Esophagus (tissue), 2 donors: ENCODE data around the gene PCNX2. TPM values are rescaled to one million over a fixed set of nuclear protein-coding genes. Genes with fewer than 3 reads are reported as not detected.
"Not testable (repeated sequence)": the region's sequence is repeated elsewhere in the genome, so short reads cannot be mapped to it uniquely, and the experiment has no call there.

ENCODE experiments used
- H3K27ac ChIP-seq, 2 donors: one replicate each; pipeline ENCODE4 v1.5.1; 2013; ENCODE audit warnings: low read depth in 2 of 2, mild to moderate bottlenecking in 2 of 2, inconsistent platforms in 1 of 2, low read length in 1 of 2, moderate library complexity in 1 of 2
- H3K27me3 ChIP-seq, 2 donors: one replicate each; pipeline ENCODE4 v1.6.1; 2013; ENCODE audit warnings: low read length in 2 of 2, control low read depth in 1 of 2, mild to moderate bottlenecking in 1 of 2; ENCODE audit not compliant: insufficient read depth in 2 of 2, control insufficient read depth in 1 of 2
- H3K36me3 ChIP-seq, 2 donors: one replicate each; pipeline ENCODE4 v1.6.1; 2013; ENCODE audit warnings: low read length in 1 of 2; ENCODE audit not compliant: control insufficient read depth in 2 of 2, insufficient read depth in 2 of 2
- H3K4me1 ChIP-seq, 2 donors: one replicate each; pipeline ENCODE4 v1.6.1; 2013; ENCODE audit warnings: low read length in 1 of 2; ENCODE audit not compliant: control insufficient read depth in 2 of 2, insufficient read depth in 2 of 2
- H3K4me3 ChIP-seq, 2 donors: one replicate each; pipeline ENCODE4 v1.5.1; 2013; ENCODE audit warnings: low read length in 2 of 2, mild to moderate bottlenecking in 2 of 2, low read depth in 1 of 2, moderate library complexity in 1 of 2
- H3K9me3 ChIP-seq, 2 donors: one replicate each; pipeline ENCODE4 v1.6.1; 2013; ENCODE audit warnings: mild to moderate bottlenecking in 2 of 2, low read depth in 1 of 2, low read length in 1 of 2, moderate library complexity in 1 of 2; ENCODE audit not compliant: control insufficient read depth in 2 of 2, insufficient read depth in 1 of 2
- WGBS, 2 donors: extraction: QIAGEN DNeasy Blood & Tissue Kit; methylation state at CpG; one replicate each; pipeline ENCODE4 v1.1.7; 2013; 5-methylcytosine and 5-hydroxymethylcytosine counted together
- polyA plus RNA-seq, 2 donors: library from polyadenylated mRNA; stranded (reverse); fragments of 200-250 nt; gene quantifications; one replicate each; pipeline ENCODE4 v1.2.3, GENCODE V29; 2013
- donor health status: healthy with polysubstance abuse.
- donor health status: Bipolar disorder and iron deficiency.

Gene PCNX2
- polyA plus RNA-seq, 2 donors, result 3.2 to 4.3 TPM

- H3K27ac ChIP-seq, result no peak overlapping the region
- H3K27me3 ChIP-seq, result no peaks in the 10 kb centered on the region
- no peak overlapping the region for H3K4me3 ChIP-seq
- no peaks in the 10 kb centered on the region for H3K9me3 ChIP-seq
- H3K36me3 ChIP-seq, result no peaks in the 10 kb centered on the region
- 48 to 67% methylated on average over 1 of the region's 1 CpG for WGBS, 2 donors
- H3K4me1 ChIP-seq, result no peaks in the 10 kb centered on the region
Observed at GRCh38 chr1:233121947-233122559, 173.5 kb downstream of the PCNX2 start.

GRCh38 chr1:233114860-233115259 lies 180.7 kb downstream of the PCNX2 start:
- 80 to 88% methylated on average over 5 of the region's 5 CpGs for WGBS, 2 donors
- Histone ChIP-seq H3K4me1 (peaks cover 0 to 6% of the 10 kb centered on the region in 2 donors), H3K4me3 (no peak overlapping the region), H3K9me3 (no peaks in the 10 kb centered on the region), H3K36me3 (no peaks in the 10 kb centered on the region), H3K27ac (no peak overlapping the region), H3K27me3 (no peaks in the 10 kb centered on the region)

- H3K27ac ChIP-seq, result no peak overlapping the region
Observed at GRCh38 chr1:233114159-233114558, 181.4 kb downstream of the PCNX2 start.

GRCh38 chr1:233113009-233113879 lies 182.3 kb downstream of the PCNX2 start:
- Histone ChIP-seq H3K9me3 (no peaks in the 10 kb centered on the region), H3K4me1 (peaks cover 0 to 6% of the 10 kb centered on the region in 2 donors), H3K27me3 (no peaks in the 10 kb centered on the region), H3K4me3 (no peak overlapping the region), H3K36me3 (no peaks in the 10 kb centered on the region), H3K27ac (peak overlapping the region; percentile 62 to 87)
- WGBS, 2 donors, result 25 to 43% methylated on average over 8 of the region's 8 CpGs

More at GRCh38 chr1:233114159-233114558, 181.4 kb downstream of the PCNX2 start:
- Histone ChIP-seq H3K9me3 (no peaks in the 10 kb centered on the region), H3K36me3 (no peaks in the 10 kb centered on the region), H3K4me1 (peaks cover 0 to 6% of the 10 kb centered on the region in 2 donors), H3K27me3 (no peaks in the 10 kb centered on the region), H3K4me3 (no peak overlapping the region)
- 65 to 78% methylated on average over 5 of the region's 5 CpGs for WGBS, 2 donors

- no peaks in the 10 kb centered on the region for H3K36me3 ChIP-seq
- H3K9me3 ChIP-seq, result no peaks in the 10 kb centered on the region
- peaks cover 0 to 6% of the 10 kb centered on the region in 2 donors for H3K4me1 ChIP-seq
- peak overlapping the region; percentile 62 to 87 for H3K27ac ChIP-seq
- 68 to 73% methylated on average over 6 of the region's 6 CpGs for WGBS, 2 donors
- H3K4me3 ChIP-seq, result no peak overlapping the region
- no peaks in the 10 kb centered on the region for H3K27me3 ChIP-seq
Observed at GRCh38 chr1:233112186-233113008, 183.1 kb downstream of the PCNX2 start.

- no peak overlapping the region for H3K27ac ChIP-seq
- H3K4me1 ChIP-seq, result peaks cover 0 to 6% of the 10 kb centered on the region in 2 donors
- no peak overlapping the region for H3K4me3 ChIP-seq
- 97 to 99% methylated on average over 2 of the region's 2 CpGs for WGBS, 2 donors
- H3K9me3 ChIP-seq, result no peaks in the 10 kb centered on the region
- no peaks in the 10 kb centered on the region for H3K27me3 ChIP-seq
- no peaks in the 10 kb centered on the region for H3K36me3 ChIP-seq
Observed at GRCh38 chr1:233111731-233112130, 183.8 kb downstream of the PCNX2 start.

GRCh38 chr1:233109096-233109495 lies 186.4 kb downstream of the PCNX2 start:
- Histone ChIP-seq H3K9me3 (no peaks in the 10 kb centered on the region), H3K27ac (no peak overlapping the region), H3K4me3 (no peak overlapping the region), H3K36me3 (no peaks in the 10 kb centered on the region), H3K4me1 (peaks cover 0 to under 1% of the 10 kb centered on the region in 2 donors), H3K27me3 (no peaks in the 10 kb centered on the region)
- 63 to 65% methylated on average over 6 of the region's 6 CpGs for WGBS, 2 donors

GRCh38 chr1:233107716-233108130 lies 187.8 kb downstream of the PCNX2 start:
- H3K4me3 ChIP-seq, H3K27me3 ChIP-seq, H3K27ac ChIP-seq, H3K9me3 ChIP-seq, H3K4me1 ChIP-seq, H3K36me3 ChIP-seq: not testable (repeated sequence)
- WGBS, 2 donors, result 82 to 85% methylated on average over 6 of the region's 6 CpGs

GRCh38 chr1:233107130-233107660 lies 188.3 kb downstream of the PCNX2 start:
- Histone ChIP-seq H3K27ac (no peak overlapping the region), H3K4me3 (no peak overlapping the region), H3K9me3 (no peaks in the 10 kb centered on the region), H3K4me1 (no peaks in the 10 kb centered on the region), H3K36me3 (no peaks in the 10 kb centered on the region), H3K27me3 (no peaks in the 10 kb centered on the region)
- 58 to 64% methylated on average over 1 of the region's 1 CpG for WGBS, 2 donors
